GM19438 (cell line): ENCODE measurements around the gene DCX.

Experiments
- ATAC-seq: cut with Tn5 transposase; IDR thresholded peaks from one replicate; pipeline ENCODE4 v1.9.1; 2021; ENCODE audit warnings: low read depth; ENCODE audit not compliant: unreplicated experiment

Gene DCX

GRCh38 chrX:111319451-111319850 is 92.5 kb downstream of the DCX start:
- ATAC-seq, result no peak

GRCh38 chrX:111318901-111319300 is 93.1 kb downstream of the DCX start:
- ATAC-seq, result no peak

DNA sequence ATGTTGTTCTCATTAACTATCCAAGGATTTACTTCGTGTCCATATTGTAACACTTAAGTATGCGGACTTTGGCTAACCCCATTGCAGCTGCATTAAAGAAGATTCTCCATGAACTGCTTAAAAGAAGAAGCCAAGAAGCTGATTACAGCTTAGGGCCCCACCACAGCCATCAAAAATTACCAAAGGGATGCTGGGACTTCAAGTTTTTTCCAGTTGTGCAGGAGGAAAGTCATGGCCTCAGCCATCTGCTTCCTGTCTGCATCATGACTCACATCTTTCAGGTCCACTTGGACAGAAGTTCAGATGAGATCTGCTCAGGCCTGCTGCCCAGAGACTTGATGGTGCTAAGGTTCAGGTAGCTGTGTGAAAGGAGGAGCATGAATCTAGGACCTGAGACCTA is 102.9 kb downstream of the DCX start:
- no peak for ATAC-seq

DNA sequence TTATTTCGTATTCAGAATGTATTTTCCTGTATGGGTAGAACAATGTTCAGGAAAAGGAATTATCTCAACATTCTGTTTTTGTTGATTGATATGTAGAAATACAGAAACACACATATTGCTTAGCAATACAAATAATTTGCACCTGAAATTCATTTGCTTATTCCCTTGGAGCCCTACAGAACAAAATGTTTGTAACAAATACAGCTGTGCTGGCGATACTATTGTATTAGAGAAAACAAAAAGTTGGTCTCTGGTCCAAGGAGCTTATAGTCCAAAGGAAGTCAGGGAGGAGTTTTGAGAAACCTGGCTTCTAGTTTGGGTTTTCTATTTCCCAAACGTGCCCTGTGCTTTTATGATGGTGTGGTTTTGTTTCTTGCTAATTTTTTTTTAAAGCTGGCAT is 104.0 kb downstream of the DCX start:
- no peak for ATAC-seq

- ATAC-seq, result no peak
These were observed 109.7 kb downstream of the DCX start for GRCh38 chrX:111302284-111302683.

DNA sequence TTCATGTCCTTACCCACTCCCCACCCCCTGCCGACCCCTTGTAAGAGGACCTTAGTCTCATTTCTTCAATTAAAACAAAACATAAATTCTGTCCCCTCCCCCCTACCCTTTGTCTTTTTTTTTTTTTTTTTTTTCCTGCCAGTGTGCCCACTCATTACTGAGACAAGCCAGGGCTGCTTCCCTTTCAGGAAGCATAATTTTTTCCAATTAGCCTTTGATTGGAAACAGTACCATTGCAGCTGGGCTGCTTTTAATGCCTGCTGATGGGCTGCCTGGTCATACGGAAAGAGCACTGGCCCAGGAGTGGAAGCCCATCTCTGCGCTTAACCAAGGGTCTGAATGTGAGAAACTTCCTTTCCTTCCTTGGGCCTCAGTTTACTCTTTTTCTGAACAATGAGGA is 123.2 kb downstream of the DCX start:
- ATAC-seq, result no peak

DNA sequence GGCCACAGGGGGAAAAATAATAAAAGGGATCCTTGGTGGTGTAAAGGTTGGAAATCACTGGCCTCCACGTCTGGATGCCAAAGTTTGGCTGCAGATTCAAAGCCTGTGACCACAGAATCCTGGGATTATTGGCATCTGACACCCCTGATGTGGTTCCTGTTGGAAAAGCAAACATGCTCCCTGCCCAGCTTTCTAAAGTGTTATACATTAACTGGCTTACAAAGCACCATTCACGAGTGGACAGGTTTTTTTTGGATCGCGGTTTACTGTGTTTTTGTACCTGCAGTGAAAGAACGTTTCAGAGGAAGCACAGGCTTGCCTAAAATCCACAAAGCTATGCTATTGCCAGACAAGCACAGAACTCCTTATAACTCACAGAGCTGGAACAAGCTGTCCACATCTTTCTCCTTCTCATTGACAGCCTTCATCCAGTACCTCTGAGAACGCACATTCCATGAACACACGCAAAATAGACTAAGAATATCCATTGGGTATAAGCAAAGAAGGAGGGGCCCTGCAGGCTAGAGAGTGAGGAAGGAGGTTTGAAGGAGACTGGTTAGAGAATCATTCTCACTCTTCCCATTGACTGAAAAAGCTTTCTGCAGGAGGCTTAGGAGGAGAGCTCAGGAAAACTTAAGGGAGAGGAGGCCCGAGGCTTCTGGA is 127.2 kb downstream of the DCX start:
- ATAC-seq, result no peak

DNA sequence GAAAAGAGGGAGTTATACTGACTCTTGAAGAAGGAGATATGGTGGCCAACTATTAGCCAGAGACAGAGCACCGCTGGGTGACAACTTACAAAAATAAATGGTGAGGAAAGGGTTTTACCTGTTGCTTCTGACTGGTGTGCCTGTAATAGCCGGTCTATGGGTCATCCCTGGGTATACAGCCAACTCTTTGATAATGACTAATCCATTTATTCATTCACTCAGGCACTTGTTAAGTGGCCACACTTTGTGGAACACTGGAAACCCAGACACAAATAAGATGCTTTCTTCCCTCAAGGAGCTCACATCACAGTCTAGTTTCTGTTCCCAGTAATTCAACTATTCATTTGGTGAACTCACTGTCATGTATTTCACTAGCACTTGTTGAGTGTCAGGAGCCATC is 128.5 kb downstream of the DCX start:
- ATAC-seq, result no peak

GRCh38 chrX:111282991-111283390 is 129.0 kb downstream of the DCX start:
- ATAC-seq, result no peak

- no peak for ATAC-seq
These were observed 129.9 kb downstream of the DCX start for GRCh38 chrX:111282139-111282538.

DNA sequence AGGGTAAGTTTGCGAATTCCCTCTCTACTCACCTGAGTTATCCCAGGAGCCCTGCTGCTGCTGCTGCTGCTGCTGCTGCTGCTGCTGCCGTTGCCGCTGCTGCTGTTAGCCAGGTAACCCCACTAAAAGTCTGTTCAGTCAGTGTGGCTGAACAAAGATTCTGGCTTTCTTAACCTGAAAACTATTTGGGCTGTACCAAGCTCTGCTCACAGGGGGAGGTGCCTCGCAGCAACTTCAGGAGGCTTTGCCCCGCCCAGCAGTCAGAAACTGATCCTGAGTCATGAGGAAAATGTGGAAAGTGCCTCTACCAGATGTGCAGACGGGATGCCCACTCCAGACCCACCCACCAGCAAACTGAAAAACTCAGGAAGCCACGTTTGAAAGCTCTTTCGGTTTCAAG is 141.7 kb downstream of the DCX start, which contains the start of gene CAPN6:
Gene CAPN6, minus strand, starts transcription at position 145 of the 400 bp plus-strand sequence. CDS start 6,547 bp downstream, outside the sequence.
- no peak for ATAC-seq

DNA sequence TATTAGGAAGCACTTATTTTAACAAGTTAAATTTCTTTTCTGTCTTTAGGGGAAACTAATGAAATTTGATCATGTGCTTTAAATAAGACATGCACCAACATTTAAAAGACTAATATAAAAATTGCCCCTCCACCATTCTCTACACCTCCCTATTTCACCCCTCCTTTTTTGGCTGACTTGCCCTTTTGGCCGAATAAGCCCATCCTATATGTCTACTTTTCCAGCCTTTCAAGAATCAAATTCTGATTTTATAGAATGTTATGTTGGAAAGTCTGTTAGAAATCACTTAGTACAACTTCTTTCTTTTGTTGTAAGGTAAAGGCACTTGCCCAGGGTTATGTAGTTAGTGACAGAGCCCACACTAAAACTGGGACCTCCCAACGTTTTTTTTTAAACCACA is 143.5 kb downstream of the DCX start:
- no peak for ATAC-seq

- no peak for ATAC-seq
These were observed 146.5 kb downstream of the DCX start for GRCh38 chrX:111265486-111265885.

DNA sequence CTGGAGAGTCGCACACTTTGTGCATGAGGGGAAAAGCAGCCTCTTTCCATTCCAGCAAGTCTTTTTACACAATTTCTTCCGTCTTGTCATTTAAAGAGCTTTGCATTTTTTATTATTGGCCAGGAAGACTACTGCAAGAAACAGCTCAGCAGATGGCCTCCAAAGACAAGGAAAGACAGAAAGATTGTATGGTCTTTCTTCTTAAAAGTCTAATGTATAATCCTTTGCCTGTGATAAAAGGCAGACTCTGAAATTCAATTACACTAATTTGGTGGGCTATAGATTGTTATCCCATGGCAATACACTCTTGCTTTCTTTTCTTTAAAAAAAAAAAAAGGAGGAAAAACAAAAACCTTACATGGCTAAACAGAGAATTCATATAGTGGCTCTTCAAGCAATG is 147.6 kb downstream of the DCX start:
- ATAC-seq, result no peak

GRCh38 chrX:111262086-111262485 is 149.9 kb downstream of the DCX start:
- ATAC-seq, result no peak

DNA sequence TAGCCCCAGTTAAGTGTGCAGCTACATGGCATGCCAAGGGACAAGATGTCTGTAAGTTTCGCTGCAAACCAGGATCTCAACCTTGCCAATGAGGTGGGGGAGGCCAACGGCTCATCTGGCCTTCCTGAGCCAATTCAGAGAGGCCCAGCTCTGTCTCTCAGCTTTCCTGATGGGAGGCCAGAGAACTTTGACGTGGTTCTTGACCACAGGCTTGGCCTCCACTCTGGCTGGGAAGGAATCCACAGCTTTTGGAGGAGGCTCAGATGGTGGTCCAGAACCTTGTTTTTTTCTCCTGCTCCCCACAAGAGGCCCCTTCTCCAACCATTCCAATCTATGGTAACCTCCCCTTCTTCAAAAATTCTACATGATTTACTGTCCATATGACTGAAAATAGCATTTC is 151.5 kb downstream of the DCX start:
- ATAC-seq, result no peak

DNA sequence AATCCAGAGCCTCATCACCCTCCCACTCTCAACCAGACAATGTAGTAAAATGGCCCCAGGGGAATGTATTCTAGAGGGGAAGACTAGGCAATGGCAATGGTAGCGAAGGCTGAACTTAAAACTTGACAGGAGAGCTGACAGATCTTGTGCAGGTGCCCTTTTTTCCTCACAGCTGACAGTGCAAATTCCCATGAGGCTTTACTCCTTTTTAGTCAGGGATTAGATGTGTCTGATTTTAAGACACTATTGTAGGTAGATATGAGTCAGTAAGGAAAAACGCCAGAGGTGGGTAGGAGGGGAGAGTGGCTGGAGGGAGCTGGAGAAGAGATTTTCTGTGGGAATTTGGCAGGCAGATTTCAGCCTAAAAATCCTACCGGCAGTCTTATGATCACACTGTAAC is 152.4 kb downstream of the DCX start:
- ATAC-seq, result no peak

DNA sequence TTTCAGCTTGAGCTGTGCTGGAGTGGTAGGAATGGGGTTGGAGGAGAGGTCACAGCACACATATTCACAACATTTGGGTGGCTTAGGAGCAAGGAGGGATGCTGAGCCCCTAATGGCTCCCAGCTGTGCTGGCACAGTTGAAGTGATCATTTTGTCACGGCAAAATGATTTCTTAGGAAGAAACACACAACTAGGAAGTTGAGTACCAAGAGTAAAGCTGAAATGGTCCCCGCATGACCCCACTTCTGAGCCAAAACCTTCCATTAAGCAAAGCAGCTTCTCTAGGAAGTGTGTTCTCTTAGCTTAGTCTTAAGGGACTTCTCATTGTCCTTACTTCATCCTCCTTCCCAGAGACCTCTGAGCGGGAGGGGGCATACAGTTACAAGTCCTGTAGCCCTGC is 154.3 kb downstream of the DCX start:
- no peak for ATAC-seq

GRCh38 chrX:111254896-111255693 is 156.9 kb downstream of the DCX start:
- ATAC-seq, result no peak

- no peak for ATAC-seq
These were observed 167.7 kb downstream of the DCX start for GRCh38 chrX:111244235-111244750.
